GM12874 (cell line): ENCODE measurements around the gene PRDM5.

Experiments
- TF ChIP-seq, protein P1 (sequence below): IDR thresholded peaks from 2 replicates; pipeline ENCODE4 v1.5.1; 2011; ENCODE audit warnings: low read depth, mild to moderate bottlenecking, control low read depth, low read length, moderate library complexity; ENCODE audit not compliant: insufficient read depth

Gene PRDM5

DNA sequence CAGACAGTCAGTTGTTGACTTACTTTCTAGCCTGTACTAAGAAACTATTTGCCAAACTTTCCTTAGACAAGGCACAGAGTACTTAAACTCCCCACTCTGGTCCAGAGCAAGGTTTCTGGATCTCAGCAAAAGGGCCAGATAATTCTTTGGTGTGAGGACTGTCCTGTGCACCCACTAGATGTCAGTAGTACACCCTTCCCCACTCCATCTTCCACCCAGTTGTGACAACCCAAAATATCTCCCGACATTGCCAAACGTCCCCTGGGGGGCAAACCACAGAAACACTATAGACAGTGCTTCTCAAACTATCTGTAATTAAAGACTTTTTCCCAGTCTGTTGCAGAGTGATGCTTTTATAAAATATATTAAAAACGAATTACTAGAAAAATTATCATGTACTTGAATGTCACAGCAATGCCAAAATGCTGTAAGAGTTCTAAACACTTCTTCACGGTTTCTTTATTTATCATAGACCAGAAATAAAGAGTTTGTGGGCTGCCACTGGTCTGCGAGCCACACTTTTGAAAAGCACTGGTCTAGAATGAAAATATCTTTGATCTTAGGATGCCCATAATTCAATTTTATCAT is 203.5 kb downstream of the PRDM5 start:
- TF ChIP-seq, protein P1, sequence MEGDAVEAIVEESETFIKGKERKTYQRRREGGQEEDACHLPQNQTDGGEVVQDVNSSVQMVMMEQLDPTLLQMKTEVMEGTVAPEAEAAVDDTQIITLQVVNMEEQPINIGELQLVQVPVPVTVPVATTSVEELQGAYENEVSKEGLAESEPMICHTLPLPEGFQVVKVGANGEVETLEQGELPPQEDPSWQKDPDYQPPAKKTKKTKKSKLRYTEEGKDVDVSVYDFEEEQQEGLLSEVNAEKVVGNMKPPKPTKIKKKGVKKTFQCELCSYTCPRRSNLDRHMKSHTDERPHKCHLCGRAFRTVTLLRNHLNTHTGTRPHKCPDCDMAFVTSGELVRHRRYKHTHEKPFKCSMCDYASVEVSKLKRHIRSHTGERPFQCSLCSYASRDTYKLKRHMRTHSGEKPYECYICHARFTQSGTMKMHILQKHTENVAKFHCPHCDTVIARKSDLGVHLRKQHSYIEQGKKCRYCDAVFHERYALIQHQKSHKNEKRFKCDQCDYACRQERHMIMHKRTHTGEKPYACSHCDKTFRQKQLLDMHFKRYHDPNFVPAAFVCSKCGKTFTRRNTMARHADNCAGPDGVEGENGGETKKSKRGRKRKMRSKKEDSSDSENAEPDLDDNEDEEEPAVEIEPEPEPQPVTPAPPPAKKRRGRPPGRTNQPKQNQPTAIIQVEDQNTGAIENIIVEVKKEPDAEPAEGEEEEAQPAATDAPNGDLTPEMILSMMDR, result peak; percentile 56

DNA sequence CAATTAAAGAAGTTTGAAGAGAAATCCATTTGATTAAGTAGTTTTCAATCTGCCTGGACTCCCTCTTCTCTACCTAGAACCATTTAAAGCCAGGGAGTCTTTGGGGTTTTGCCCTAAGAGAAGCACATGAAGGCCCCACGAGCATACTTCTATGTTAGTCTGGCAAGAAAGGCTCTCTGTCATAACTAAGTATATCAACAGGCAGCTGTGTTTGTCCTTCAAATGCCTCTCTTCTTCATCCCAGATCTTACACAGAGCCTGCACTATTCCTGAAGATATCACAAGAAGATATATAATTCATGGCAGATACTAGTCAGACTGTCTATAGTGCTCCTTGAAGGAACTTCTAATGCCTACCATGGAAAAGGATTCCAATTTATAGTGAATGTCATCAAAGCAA is 206.2 kb downstream of the PRDM5 start:
- TF ChIP-seq, protein P1, result no peak

DNA sequence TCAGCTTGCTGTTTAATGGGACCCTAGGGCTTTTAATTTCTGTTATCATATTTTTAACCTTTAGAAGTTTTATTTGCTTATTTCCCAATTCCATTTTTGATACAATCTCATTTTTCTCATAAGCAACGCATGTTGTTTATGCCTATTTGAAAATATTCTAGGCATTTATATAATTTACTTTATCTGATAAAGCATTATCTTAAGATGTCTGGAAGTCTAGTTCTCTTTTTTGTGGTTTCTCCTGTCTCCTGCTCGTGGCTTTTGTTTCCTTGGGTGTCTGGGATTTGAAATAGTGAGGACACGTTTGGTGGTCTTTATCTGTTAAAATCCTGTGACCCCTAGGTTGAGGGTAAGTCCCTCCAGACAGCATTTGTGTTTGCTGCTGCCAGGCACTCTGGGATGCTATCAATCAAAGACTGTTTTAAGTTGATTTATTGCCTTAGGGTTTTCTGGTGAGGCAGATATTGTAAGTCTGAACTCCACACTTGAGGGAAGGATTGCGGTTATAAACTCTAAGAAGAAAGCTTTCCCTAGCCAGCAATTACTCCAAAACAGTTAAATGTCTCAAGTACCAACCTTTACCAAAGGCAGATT is 208.0 kb downstream of the PRDM5 start:
- TF ChIP-seq, protein P1, result no peak

DNA sequence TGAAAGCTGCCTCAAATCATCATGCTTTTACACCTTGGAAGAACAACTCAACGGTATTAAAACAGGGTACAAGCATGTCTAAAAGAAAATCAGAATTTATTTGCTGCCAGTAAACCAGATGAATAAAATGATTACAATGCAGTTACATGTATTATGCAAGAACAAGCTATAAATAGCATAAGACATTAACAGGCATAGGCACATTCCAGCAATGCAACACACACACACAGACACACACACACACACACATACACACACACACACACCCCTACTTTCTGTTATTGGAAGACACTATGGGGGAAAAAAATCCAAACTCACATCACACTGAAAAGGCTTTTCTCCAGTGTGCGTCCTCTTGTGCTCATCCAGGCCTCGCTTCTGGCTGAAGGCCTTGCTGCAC is 212.5 kb downstream of the PRDM5 start:
- TF ChIP-seq, protein P1, result no peak

DNA sequence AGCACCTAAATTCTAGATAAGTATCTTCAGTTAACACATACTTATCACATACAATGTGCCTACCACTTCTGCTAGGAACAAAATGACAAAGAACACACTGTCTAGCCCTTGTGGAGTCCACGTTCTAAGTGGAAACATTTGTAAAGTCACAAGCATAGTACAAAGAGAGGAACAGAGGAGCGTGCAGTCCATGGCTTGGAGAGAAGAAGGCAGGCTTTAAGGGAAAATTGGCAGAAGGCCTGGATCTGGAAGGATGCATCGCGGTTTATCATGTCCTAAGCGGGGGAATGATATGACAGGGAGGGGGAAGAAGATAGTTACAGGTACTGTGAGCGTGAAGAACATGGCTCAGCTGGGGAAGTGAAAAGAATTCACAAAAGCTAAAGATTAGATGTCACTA is 218.0 kb downstream of the PRDM5 start:
- TF ChIP-seq, protein P1, result no peak

DNA sequence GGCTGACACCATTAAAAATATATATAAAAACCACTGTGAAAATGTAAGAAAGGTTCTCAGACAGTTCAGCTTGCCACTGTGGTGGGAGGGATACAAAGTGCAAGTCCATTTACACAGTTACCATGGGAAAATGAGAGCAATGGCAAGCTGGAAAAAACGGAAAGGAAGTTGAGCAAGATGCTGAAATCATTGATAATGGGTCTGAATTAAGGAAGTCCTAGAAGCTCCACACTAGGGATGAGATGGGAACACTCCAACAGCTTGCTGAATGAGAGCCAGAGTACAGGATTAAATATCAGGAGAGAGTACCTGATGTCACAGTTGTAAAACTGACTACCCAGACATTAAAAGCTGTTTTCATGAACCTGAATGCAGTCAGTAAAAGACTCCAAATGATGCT is 218.6 kb downstream of the PRDM5 start:
- TF ChIP-seq, protein P1, result no peak

DNA sequence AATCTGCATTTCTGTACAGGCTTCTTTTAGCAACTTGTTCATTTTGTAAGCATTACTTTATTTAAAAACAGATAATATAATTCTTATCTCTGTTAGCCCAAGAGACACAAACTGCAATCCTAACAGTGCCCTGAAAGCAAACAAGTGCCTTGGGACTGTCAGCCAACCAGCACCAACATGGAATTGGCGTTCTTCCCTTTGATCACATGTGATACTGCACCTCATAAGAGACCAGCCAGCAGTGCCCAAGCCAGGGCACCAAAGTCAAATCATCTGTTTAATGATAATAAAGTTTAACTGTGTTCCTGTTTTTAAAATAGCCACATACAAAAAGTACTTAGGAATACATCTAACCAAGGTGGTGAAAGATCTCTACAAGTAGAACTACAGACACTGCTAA is 223.2 kb downstream of the PRDM5 start:
- TF ChIP-seq, protein P1, result no peak

DNA sequence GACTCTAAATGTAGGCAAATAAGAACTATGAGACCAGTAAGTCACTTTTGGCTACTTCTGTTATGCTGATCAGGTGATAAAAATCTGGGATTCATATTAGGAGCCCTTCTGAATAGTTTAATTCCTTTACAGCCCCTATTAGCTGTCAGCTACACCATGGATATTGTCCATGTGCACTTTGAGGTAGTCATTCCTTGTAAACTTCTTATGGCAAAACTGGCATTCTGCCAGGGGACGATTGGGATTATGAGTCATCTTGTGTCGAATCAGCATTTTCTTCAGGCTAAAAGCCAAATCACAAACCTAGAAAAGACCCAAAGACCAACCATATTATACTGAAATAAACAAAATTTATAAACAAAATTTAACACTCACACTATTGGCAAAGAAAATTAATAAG is 227.6 kb downstream of the PRDM5 start:
- TF ChIP-seq, protein P1, result no peak
